ENCODE results near the gene PHF2.

- TF ChIP-seq CTCF (conservative IDR thresholded peaks at IDR 0.05; ENCODE audit: low read length) (no peak), EZH2phosphoT487 (IDR thresholded peaks at IDR 0.05; ENCODE audit: borderline replicate concordance, low read depth, low read length) (no peak)
Measured at GRCh38 chr9:93655621-93656425, 79.4 kb downstream of the PHF2 start.
